ENCODE results near the gene TMC5. TPM values are rescaled to one million over a fixed set of nuclear protein-coding genes. Genes with fewer than 3 reads are reported as not detected.
A peak's percentile ranks its signal among the peaks of the same experiment; 100 is the strongest.
"Not testable (repeated sequence)": the region's sequence is repeated elsewhere in the genome, so short reads cannot be mapped to it uniquely, and the experiment has no call there.

Gene TMC5
- total RNA-seq, 1 donor from 2014 or later = 5.0 TPM

- peak; percentile 41 for ATAC-seq
These were observed 95.8 kb downstream of the TMC5 start for GRCh38 chr16:19513377-19514053.

- peak; percentile 41 for ATAC-seq
These were observed 98.1 kb downstream of the TMC5 start for GRCh38 chr16:19515757-19516156.

GRCh38 chr16:19517424-19518089 is 99.9 kb downstream of the TMC5 start:
- peak; percentile 59 for ATAC-seq

- ATAC-seq = no peak
These were observed 100.7 kb downstream of the TMC5 start for GRCh38 chr16:19518388-19518787.

GRCh38 chr16:19520861-19521331 is 103.2 kb downstream of the TMC5 start:
- no peak for ATAC-seq

- peak; percentile 77 for ATAC-seq
These were observed 104.1 kb downstream of the TMC5 start, which contains the start of gene GDE1 for GRCh38 chr16:19521471-19522396. TSS of gene GDE1 (minus strand) at chr16:19522098. CDS start at chr16:19521964, 134 bp downstream.

- no peak for ATAC-seq
These were observed 104.7 kb downstream of the TMC5 start for GRCh38 chr16:19522397-19522732.

- no peak for ATAC-seq
These were observed 105.1 kb downstream of the TMC5 start for GRCh38 chr16:19522760-19523159.

GRCh38 chr16:19523184-19523558 is 105.5 kb downstream of the TMC5 start:
- ATAC-seq = no peak

- peak; percentile 91 for ATAC-seq
These were observed 106.1 kb downstream of the TMC5 start, which contains the start of gene CCP110 for GRCh38 chr16:19523559-19524355. TSS of gene CCP110 (plus strand) at chr16:19523942. CDS start at chr16:19527882, 3,940 bp downstream.

GRCh38 chr16:19524356-19524615 is 106.6 kb downstream of the TMC5 start:
- ATAC-seq = peak; percentile 2

- no peak for ATAC-seq
These were observed 107.1 kb downstream of the TMC5 start for GRCh38 chr16:19524616-19525384.

GRCh38 chr16:19525385-19525723 is 107.7 kb downstream of the TMC5 start:
- ATAC-seq = no peak

- no peak for ATAC-seq
These were observed 109.5 kb downstream of the TMC5 start for GRCh38 chr16:19527161-19527560.

GRCh38 chr16:19528666-19529065 is 111.0 kb downstream of the TMC5 start:
- no peak for ATAC-seq

GRCh38 chr16:19532601-19533000 is 114.9 kb downstream of the TMC5 start:
- no peak for ATAC-seq

GRCh38 chr16:19540241-19540970 is 122.7 kb downstream of the TMC5 start:
- no peak for ATAC-seq

- ATAC-seq = no peak
These were observed 124.6 kb downstream of the TMC5 start for GRCh38 chr16:19542138-19542821.

- not testable (repeated sequence) for ATAC-seq
These were observed 125.8 kb downstream of the TMC5 start for GRCh38 chr16:19543278-19543996.

- ATAC-seq = no peak
These were observed 130.5 kb downstream of the TMC5 start for GRCh38 chr16:19548144-19548543.
